SK-N-SH (cell line): ENCODE measurements around the gene SNED1. TPM values are rescaled to one million over a fixed set of nuclear protein-coding genes. Genes with fewer than 3 reads are reported as not detected.

ENCODE experiments used
- CTCF ChIA-PET: fragments of 300-600, 350-600 bp; formaldehyde crosslinking; extraction: SDS; loops from one replicate; lab custom pipeline; 2021; lab: Yijun Ruan, JAX
- POLR2A ChIA-PET: fragments of 350-600 bp; sonication (Branson Sonifier 250); formaldehyde crosslinking; extraction: SDS; loops from one replicate; lab custom pipeline; 2020; ENCODE audit warnings: antibody characterized with exemption, inconsistent platforms; lab: Yijun Ruan, JAX
- DNase-seq: peaks from one replicate; pipeline ENCODE4 v3.0.0; 2012
- H2AFZ ChIP-seq: fragments of 200-600 bp; sonication (generic); 2 replicates; pipeline ENCODE4 v1.8.1; 2016; ENCODE audit warnings: antibody characterized with exemption, mild to moderate bottlenecking, low read depth
- H3F3A ChIP-seq: fragments of 200-600 bp; sonication (generic); replicated peaks from 2 replicates; pipeline ENCODE3; 2016; ENCODE audit warnings: antibody characterized with exemption, mild to moderate bottlenecking; ENCODE audit not compliant: insufficient read depth
- H3K27ac ChIP-seq, 2 experiments: fragments of 200-500 bp in 1 of 2; fragments of 200-600 bp in 1 of 2; sonication (Bioruptor generic) in 1 of 2; sonication (generic), shearing (Covaris generic) in 1 of 2; 2 replicates each; pipeline versions ENCODE4 v1.5.1 to v1.6.1; 2014 to 2016; ENCODE audit warnings: low read depth in 2 of 2, inconsistent platforms in 1 of 2, low read length in 1 of 2, mild to moderate bottlenecking in 1 of 2, mixed read lengths in 1 of 2
- H3K27me3 ChIP-seq: fragments of 200-600 bp; sonication (generic), shearing (Covaris generic); 2 replicates; pipeline ENCODE4 v1.6.1; 2016; ENCODE audit warnings: mixed run types; ENCODE audit not compliant: insufficient read depth
- H3K36me3 ChIP-seq, 2 experiments: fragments of 200-500 bp in 1 of 2; fragments of 200-600 bp in 1 of 2; sonication (Bioruptor generic) in 1 of 2; sonication (generic) in 1 of 2; replicated peaks in 1 of 2; 2 replicates each; pipeline versions ENCODE3 to v1.5.1; 2014 to 2016; ENCODE audit warnings: low read length in 1 of 2, mild to moderate bottlenecking in 1 of 2; ENCODE audit not compliant: insufficient read depth in 2 of 2, control insufficient read depth in 1 of 2
- H3K4me1 ChIP-seq, 2 experiments: fragments of 200-500 bp in 1 of 2; fragments of 200-600 bp in 1 of 2; sonication (Bioruptor generic) in 1 of 2; sonication (generic), shearing (Covaris generic) in 1 of 2; 2 replicates each; pipeline versions ENCODE4 v1.5.1 to v1.6.1; 2014 to 2016; ENCODE audit warnings: low read depth in 1 of 2, low read length in 1 of 2, mixed run types in 1 of 2; ENCODE audit not compliant: insufficient read depth in 2 of 2, control insufficient read depth in 1 of 2
- H3K4me2 ChIP-seq: fragments of 200-600 bp; sonication (generic), shearing (Covaris generic); 2 replicates; pipeline ENCODE4 v1.6.1; 2017; ENCODE audit warnings: mixed run types
- H3K4me3 ChIP-seq, 2 experiments: fragments of 200-500 bp in 1 of 2; fragments of 200-600 bp in 1 of 2; sonication (Bioruptor generic) in 1 of 2; sonication (generic), shearing (Covaris generic) in 1 of 2; 2 replicates each; pipeline versions ENCODE4 v1.5.1 to v1.8.1; 2014 to 2016; ENCODE audit warnings: low read depth in 2 of 2, inconsistent platforms in 1 of 2, low read length in 1 of 2, mild to moderate bottlenecking in 1 of 2, mixed read lengths in 1 of 2, moderate library complexity in 1 of 2
- H3K79me2 ChIP-seq: fragments of 200-600 bp; sonication (generic); 2 replicates; pipeline ENCODE4 v1.8.1; 2017; ENCODE audit warnings: mild to moderate bottlenecking; ENCODE audit not compliant: insufficient read depth
- H3K9ac ChIP-seq: fragments of 200-600 bp; sonication (generic); 2 replicates; pipeline ENCODE4 v1.6.1; 2017; ENCODE audit warnings: mixed run types
- H3K9me2 ChIP-seq: fragments of 200-600 bp; sonication (generic); 2 replicates; pipeline ENCODE4 v1.6.1; 2017; ENCODE audit warnings: mixed run types
- H3K9me3 ChIP-seq: fragments of 200-600 bp; sonication (generic); 2 replicates; pipeline ENCODE4 v1.6.1; 2017; ENCODE audit warnings: mixed run types, mild to moderate bottlenecking, moderate library complexity
- H4K20me1 ChIP-seq: fragments of 200-600 bp; sonication (generic); 2 replicates; pipeline ENCODE4 v1.6.1; 2017; ENCODE audit warnings: mild to moderate bottlenecking, mixed run types; ENCODE audit not compliant: insufficient read depth
- ELF1 ChIP-seq: IDR thresholded peaks from 2 replicates; pipeline ENCODE4 v1.4.0; 2012
- EP300 ChIP-seq, 2 experiments: IDR thresholded peaks; 2 replicates each; pipeline versions ENCODE4 v1.4.0 to v1.6.1; 2012; ENCODE audit warnings: borderline replicate concordance in 1 of 2, low read depth in 1 of 2, low read length in 1 of 2
- FOSL2 ChIP-seq: IDR thresholded peaks from 2 replicates; pipeline ENCODE4 v1.4.0; 2012; ENCODE audit warnings: low read depth, mild to moderate bottlenecking, moderate library complexity, borderline replicate concordance
- FOXM1 ChIP-seq: IDR thresholded peaks from 2 replicates; pipeline ENCODE4 v1.4.0; 2012; ENCODE audit warnings: low read depth, mild to moderate bottlenecking
- MEF2A ChIP-seq: IDR thresholded peaks from 2 replicates; pipeline ENCODE4 v1.4.0; 2012; ENCODE audit warnings: low read depth, borderline replicate concordance
- NRF1 ChIP-seq: IDR thresholded peaks from 2 replicates; pipeline ENCODE4 v1.6.1; 2012; ENCODE audit warnings: low read depth, mild to moderate bottlenecking, low read length
- POLR2AphosphoS5 ChIP-seq: IDR thresholded peaks from 2 replicates; pipeline ENCODE4 v1.6.1; 2012; ENCODE audit warnings: low read depth, low read length
- RFX5 ChIP-seq: IDR thresholded peaks from 2 replicates; pipeline ENCODE4 v1.6.1; 2012; ENCODE audit warnings: mild to moderate bottlenecking, improper control_type of control experiment, low read length
- SIN3A ChIP-seq: IDR thresholded peaks from 2 replicates; pipeline ENCODE4 v1.6.1; 2012; ENCODE audit warnings: low read depth, mild to moderate bottlenecking, low read length, moderate library complexity, borderline replicate concordance
- YY1 ChIP-seq: IDR thresholded peaks from 2 replicates; pipeline ENCODE4 v1.4.0; 2012; ENCODE audit warnings: low read depth, mild to moderate bottlenecking
- ZBTB33 ChIP-seq: IDR thresholded peaks from 2 replicates; pipeline ENCODE4 v1.4.0; 2012; ENCODE audit warnings: low read depth, borderline replicate concordance
- WGBS: methylation state at CpG from one replicate; pipeline ENCODE4 v1.1.6; 2017; ENCODE audit warnings: low lambda C conversion rate; 5-methylcytosine and 5-hydroxymethylcytosine counted together
- polyA plus RNA-seq, 3 experiments: library from polyadenylated mRNA; depleted of rRNA; stranded (reverse); fragments of >200 nt; gene quantifications; 2 replicates each; pipeline ENCODE4 v1.2.3, GENCODE V29; 2012
- TF ChIP-seq, protein P1 (sequence below): fragments of 150-350 bp; IDR thresholded peaks from 2 replicates; pipeline ENCODE4 v1.6.1; 2017; ENCODE audit warnings: antibody characterized with exemption, low read length, low read depth, borderline replicate concordance

SNED1 gene
- polyA plus RNA-seq, 1 of the 3 experiments (the other 2 are of a cell fraction) = 0.03 TPM

- Histone ChIP-seq H3F3A (no peaks in the 10 kb centered on the region), H3K9ac (no peak overlapping the region), H3K9me3 (no peaks in the 10 kb centered on the region), H3K27ac (no peak overlapping the region), H4K20me1 (no peaks in the 10 kb centered on the region), H3K36me3 (peaks cover 2 to 5% of the 10 kb centered on the region in 2 experiments), H3K9me2 (no peaks in the 10 kb centered on the region), H3K4me1 (no peaks in the 10 kb centered on the region), H3K4me3 (no peak overlapping the region), H3K79me2 (no peaks in the 10 kb centered on the region), H2AFZ (no peak overlapping the region), H3K4me2 (no peak overlapping the region), H3K27me3 (no peaks in the 10 kb centered on the region)
- no peak for TF ChIP-seq POLR2AphosphoS5
- TF ChIP-seq, protein P1, sequence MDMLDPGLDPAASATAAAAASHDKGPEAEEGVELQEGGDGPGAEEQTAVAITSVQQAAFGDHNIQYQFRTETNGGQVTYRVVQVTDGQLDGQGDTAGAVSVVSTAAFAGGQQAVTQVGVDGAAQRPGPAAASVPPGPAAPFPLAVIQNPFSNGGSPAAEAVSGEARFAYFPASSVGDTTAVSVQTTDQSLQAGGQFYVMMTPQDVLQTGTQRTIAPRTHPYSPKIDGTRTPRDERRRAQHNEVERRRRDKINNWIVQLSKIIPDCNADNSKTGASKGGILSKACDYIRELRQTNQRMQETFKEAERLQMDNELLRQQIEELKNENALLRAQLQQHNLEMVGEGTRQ = no peak
- TF ChIP-seq FOXM1 = no peak
- no peak for TF ChIP-seq FOSL2
- no peak for TF ChIP-seq ZBTB33
- no peak for TF ChIP-seq YY1
- no peak for TF ChIP-seq NRF1
- no peak for TF ChIP-seq ELF1
- TF ChIP-seq SIN3A = no peak
- TF ChIP-seq RFX5 = no peak
- no peak for TF ChIP-seq MEF2A
- CTCF ChIA-PET = no interaction called here
- WGBS = 87% methylated on average over 6 of the region's 18 CpGs
- DNase-seq = no peak
- POLR2A ChIA-PET = no interaction called here
Measured at GRCh38 chr2:241126771-241127202, 128.4 kb downstream of the SNED1 start.

DNA sequence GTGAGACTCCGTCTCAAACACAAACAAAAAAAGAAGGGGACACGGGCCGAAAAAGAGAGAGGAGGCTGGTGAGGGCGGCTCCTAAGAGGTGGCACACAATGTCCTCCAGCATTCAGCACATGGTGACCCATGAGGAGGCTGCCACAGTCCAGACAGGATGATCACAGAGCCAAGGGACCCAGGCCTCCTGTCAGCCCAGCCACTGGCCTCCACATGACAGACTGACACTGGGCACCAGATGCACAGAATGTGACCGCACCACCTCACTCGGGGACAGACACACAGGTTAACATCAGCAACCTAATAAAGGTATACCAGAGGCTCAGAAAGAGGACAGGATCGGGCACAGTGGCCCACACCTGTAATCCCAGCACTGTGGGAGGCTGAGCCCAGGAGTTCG, 129.8 kb downstream of the SNED1 start:
- H3K9me2 ChIP-seq = no peaks in the 10 kb centered on the region
- no peak overlapping the region for H3K27ac ChIP-seq
- TF ChIP-seq EP300 (IDR thresholded peaks at IDR 0.05; ENCODE audit: borderline replicate concordance in 1 of 2, low read depth in 1 of 2, low read length in 1 of 2) = no peak
- H3K4me2 ChIP-seq = no peak overlapping the region
- H3K36me3 ChIP-seq = no peaks in the 10 kb centered on the region
- ChIA-PET CTCF (no interaction called here), POLR2A (no interaction called here)
- no peak for DNase-seq
- H3K9ac ChIP-seq = no peak overlapping the region
- H3K9me3 ChIP-seq = no peaks in the 10 kb centered on the region
- H2AFZ ChIP-seq = no peak overlapping the region
- no peaks in the 10 kb centered on the region for H4K20me1 ChIP-seq
- no peaks in the 10 kb centered on the region for H3K27me3 ChIP-seq
- H3K4me1 ChIP-seq = no peaks in the 10 kb centered on the region
- H3K4me3 ChIP-seq = no peak overlapping the region
- no peaks in the 10 kb centered on the region for H3F3A ChIP-seq
- 89% methylated on average over 6 of the region's 8 CpGs for WGBS
- H3K79me2 ChIP-seq = no peaks in the 10 kb centered on the region
